SIG-M5 treated with dmso at 0.1 percent for 504 hours (cell line): ENCODE measurements around the gene CBX3.
"Not testable (repeated sequence)": the region's sequence is repeated elsewhere in the genome, so short reads cannot be mapped to it uniquely, and the experiment has no call there.

Experiments
- DNase-seq: peaks from one replicate; lab custom pipeline; 2025; ENCODE audit not compliant: unreplicated experiment; lab: John Stamatoyannopoulos, UW

Gene CBX3

DNA sequence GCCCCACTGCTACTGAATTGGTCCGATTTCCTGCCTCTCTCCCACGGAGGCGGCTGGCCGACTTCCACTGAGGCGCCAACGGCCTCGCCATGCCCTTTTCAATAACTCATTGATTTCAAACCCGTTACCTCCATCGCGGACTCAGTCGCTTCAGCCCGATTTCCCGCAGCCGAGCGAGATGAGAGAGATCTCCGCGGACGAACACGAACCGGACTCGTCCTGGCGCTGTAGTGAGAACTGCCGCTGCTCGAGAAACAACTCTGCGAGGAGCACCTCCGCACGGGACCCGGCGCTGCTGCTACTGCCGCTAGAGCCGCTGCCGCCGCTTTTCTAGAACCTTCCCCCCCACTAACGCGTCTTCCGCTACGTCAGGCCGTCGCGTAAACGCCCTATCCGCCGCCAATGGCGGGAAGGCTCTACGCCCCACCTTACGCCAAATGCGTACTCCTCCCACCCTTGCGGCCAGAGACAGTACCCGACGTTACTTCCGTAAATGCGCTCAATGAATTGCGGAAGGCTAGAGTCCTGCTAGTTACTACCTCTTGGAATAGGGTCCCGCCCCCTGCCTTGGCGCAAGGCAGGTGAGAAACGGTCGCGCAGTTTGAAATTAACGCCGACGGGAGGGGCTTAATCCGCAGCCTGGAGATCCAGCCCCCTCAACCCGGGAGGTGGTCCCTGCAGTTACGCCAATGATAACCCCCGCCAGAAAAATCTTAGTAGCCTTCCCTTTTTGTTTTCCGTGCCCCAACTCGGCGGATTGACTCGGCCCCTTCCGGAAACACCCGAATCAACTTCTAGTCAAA is 900 bp upstream of the CBX3 start, which contains the start of gene HNRNPA2B1:
Gene HNRNPA2B1, minus strand, starts transcription at position 303 of the 803 bp plus-strand sequence. Its CDS starts 169 bp downstream, at position 134.
- DNase-seq: peak; percentile 98

DNA sequence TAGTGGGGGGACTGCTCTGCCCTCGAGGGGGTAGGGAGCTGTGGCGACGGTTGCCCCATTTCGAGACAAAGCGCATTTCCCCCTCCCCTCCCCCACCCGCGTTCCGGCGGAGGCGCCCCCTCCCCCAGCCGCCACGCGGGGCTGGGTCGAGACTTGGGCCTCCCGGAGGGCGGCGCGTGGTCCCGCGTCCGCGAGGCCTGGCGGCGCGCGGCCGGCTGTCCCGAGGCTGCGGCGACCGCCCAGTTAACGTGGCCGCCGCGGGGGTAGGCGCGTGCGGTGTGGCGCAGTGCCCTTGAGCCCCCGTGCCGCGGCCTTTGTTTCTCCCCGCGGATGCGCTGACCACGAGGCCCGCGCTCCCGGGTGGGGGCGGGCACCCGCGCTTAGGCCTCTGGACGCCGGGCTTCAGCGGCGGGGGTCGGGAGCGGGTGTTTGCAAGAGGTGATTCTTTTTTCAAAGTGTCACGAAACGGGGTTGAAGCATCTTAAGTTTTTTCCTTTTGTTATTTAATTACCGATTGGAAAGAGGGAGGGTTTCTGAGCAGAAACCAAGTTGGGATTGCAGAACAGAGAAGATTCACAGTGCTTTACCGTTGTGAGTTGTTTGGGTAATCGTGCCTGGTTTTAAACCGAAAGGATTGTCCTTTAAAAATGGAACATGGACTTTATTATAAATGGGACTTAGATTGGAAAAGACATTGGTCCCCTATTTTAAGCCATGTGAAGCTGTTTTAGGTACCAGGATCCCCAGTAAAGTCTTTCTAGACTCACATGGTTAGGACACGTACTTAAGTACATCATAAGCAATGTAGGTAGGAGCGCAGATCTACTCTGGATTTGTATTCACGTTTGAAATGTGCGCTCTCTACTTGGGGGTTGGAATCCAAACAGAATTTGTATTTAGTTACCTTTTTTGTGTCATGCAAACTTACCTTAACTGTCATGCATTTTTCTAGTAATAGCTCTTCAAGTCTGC is 760 bp downstream of the CBX3 start:
- DNase-seq: peak; percentile 74

DNA sequence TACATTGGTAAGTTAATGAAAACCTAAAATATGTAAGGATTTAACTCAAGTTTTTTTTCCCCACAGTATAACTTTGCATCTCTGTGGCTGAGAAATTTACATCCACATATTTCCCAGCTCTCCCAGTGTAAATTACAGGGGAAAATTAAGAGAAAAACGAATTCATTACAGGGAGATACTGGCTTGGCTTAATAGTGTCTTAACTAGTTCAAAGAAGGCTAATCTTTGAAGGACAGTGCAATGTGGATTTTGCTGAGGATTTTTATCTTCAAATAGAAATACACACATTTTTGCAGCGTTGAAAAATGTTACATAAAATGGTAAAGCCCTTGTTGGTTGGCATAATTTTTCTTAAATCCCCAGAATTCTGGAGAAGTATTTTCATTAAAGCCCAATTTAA is 1.5 kb downstream of the CBX3 start:
- DNase-seq: no peak

DNA sequence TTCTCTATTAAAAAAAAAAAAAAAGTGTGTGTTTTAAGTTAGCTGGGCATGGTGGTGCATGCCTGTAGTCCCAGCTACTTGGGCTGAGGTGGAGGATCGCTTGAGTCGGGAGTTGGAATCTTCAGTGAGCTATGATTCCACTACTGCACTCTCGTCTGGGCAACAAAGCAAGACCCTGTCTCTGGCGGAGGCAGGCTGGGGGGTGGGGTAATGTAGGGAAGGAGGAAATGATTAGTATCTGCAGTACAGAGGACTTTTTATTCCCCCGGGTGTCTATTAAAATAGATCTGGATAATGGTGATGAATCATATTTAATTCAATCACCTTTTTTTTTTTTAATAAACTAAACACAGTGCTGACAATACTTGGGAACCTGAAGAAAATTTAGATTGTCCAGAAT is 6.5 kb downstream of the CBX3 start:
- no peak for DNase-seq

DNA sequence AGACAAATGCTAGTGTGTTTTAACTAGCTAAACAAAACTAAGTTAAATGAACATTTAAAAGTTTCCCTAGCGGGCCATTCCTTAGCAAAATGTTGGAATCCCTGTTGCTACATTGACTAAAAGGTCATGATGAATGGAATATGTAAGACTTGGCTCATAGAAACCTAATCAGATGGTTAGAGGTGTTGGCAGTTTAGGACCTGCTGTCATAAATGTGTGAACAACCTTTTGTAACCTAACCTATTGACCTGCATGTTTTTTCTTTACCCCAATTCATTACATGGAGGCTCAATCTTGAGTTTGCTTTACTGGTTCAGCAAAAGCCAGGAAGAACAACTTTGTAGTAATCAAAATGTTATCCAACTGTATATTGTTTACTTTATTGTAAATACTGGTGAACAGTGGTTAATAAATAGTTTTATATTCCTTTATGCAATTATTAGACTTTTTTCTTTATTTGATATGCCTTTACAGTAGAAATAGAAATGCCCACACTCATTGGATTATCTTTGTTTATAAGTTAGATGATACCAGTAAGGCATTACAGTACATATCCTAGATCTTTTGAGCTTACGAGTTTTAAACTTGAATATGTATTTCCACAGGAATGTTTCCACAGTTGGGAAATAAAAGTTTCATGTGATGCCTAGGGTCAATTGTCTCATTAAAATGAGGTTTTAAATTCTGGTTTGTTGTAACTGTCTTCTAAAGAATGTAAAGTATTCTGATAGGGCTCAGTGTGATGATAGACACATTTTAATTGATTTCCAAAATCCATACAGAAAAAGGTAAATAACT is 11.6 kb downstream of the CBX3 start:
- DNase-seq: no peak

DNA sequence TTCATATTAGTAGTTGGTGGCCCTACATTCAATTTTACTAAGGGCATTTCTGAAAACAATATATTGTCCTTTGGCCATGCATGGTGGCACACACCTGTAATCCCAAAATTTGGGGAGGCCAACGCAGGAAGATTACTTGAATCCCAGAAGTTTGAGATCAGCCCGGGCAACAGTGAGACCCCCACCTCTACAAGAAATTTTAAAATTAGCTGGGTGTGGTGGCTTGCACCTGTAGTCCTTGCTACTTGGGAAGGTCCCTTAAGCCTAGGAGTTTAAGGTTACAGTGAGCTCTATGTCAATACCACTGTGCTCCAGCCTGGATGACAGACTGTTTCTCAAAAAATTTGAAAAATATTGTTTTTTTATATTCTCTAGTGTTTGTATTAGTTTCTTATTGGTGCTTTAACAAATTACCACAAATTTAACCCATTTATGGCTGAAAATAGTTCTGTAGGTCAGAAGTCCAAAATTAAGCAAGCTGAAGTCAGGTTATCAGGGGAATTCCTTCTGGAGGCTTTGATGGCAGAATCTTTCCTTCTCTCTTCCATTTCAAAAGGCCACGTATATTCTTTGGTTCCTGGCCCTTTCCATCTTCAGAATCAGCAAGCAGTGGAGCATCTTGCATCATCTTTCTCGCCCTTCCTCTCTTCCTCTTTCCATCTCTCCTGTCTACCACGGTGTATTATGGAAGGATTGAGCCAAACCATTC is 12.4 kb downstream of the CBX3 start:
- DNase-seq: peak; percentile 52

DNA sequence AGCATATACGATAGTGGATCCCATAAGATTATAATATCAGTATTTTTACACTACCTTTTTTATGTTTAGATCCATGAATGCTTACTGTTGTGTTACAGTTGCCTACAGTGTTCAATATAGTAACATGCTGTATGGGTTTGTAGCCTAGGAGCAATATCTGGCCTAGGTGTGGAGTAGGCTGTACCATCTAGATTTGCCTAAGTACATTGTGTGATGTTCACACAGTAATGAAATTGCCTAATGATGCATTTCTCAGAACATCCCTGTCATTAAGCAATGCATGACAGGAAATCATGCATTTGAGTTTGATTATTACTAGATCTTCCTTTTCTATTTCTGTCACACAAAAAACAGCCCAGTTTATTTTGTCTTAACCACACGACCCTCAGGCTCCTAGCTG is 14.5 kb downstream of the CBX3 start:
- DNase-seq: no peak

DNA sequence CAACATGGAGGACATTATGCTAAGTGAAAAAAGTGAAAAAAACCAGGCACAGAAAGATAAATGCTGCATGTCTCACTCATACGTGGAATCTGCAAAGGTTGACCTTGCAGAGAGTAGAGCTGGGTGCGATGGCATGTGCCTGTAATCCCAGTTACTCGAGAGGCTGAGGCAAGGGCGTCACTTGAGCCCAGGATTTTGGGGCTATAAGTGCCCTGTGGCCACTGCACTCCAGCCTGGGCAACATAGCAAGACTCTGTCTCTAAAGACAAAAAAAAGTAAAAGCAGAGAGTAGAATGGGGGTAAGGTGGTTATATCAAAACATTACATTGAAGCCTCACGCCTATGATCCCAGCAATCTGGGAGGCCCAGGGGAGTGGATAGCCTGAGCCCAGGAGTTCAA is 22.8 kb downstream of the CBX3 start:
- no peak for DNase-seq

DNA sequence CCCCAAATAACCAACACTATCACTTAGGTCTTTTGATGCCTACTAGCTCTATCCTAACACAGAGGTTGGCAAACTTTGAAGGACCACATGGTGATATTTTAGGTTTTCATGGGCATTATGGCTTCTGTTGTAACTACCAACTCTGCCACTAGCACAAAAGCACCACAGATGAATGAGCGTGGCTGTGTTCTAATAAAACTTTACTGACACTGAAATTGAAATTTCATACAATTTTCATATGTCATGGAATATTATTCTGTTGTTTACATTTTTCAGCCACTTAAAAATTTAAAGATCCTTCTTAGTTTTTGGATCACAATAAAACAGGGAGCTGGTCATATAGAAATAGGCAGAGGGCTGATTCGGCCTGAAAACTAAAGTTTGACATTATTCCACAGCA is 26.4 kb downstream of the CBX3 start:
- DNase-seq: no peak

DNA sequence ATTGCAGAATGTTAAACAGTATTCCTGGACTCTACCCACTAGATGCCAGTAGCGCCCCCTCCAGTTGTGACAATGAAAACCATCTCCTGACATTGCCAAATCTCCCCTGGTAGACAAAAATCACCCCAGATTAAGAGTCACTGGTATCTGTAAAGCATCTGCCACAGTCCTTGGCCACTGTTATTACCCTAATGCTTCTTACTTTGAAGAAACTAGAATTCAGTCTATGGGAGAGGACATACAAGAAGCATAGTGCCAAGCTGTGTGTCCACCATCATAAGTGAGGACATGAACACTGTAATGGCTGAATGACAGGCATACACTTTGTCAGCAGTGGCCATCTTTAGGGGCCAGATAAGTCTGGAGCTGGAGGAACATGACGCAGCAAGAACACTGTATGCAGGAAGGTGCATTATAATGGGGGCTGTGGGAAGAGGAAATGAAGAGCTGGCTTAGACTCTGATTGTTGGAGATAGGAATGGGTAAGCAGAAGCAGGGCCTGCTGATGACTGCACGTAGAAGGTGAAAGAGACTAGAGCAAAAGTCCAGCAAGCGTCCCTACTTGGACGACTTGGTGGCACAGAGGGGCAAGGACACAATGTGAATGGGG is 32.5 kb downstream of the CBX3 start:
- peak; percentile 10 for DNase-seq

DNA sequence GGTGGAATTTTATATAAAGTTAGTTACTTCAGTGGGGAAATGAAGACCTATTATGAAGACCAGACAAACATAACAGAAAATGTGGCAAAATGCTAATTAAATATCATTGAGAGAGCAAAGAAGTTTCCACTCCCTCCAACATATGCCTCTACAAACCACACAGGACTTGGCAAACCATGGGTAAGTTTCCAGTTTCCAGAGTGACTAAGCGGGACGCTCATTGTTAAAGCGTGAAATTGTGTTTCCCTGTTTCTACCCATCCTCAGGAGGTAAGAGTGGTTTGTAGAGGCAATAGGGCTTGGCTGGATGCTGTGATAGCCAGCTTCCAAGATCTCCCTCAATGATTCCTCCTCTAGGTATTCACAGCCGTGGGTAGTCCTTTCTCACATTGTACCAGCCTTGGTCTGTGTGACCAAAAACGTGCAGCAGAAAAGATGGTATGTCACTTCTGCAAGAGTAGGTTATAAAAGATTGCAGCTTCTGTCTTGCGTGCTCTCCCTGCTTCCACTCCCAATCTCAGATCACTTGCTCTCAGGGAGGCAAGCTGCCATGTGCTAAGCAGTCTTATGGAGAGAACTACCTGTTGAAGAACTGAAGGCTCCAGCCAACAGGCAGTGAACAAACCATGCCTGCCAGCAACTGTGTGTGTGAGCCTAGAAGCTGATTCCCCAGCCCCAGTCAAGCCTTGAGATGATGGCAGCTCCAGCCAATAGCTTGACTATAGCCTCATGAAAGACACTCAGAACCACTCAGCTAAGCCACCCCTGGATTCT is 35.7 kb downstream of the CBX3 start:
- peak; percentile 82 for DNase-seq

DNA sequence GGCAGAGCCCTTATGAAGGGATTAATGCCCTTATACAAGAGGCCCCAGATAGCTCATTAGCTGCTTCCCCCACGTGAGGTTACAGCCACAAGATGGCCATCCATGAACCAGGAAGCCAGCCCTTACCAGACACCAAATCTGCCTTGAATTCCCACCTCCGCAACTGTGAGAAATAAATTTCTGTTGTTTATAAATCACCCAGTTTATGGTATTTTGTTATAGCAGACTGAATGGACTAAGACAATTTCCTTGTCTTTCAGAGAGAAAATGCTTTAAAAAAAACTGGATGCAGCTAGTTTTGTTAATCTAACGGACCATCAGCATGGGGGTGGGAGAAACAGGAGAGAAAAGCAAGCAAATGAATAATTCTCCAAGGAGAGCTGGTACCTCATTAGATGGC is 36.5 kb downstream of the CBX3 start:
- DNase-seq: peak; percentile 39

DNA sequence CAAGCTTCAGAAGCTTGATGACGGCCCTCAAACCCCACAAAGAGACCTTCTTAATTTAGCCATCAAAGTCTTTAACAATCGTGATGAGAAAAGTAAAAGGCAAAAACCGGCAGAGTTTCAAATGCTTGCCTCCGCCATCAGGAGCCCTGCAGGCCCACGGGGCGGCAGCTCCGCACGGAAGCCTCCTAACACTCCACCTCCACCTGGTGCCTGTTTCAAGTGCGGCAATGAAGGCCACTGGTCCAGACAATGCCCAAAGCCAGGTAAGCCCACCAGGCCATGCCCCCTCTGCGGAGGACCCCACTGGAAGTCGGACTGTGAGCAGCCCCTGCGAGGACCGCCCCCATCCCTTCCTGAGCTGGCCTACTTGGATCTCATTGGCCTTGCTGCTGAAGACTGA is 43.6 kb downstream of the CBX3 start:
- DNase-seq: no peak

DNA sequence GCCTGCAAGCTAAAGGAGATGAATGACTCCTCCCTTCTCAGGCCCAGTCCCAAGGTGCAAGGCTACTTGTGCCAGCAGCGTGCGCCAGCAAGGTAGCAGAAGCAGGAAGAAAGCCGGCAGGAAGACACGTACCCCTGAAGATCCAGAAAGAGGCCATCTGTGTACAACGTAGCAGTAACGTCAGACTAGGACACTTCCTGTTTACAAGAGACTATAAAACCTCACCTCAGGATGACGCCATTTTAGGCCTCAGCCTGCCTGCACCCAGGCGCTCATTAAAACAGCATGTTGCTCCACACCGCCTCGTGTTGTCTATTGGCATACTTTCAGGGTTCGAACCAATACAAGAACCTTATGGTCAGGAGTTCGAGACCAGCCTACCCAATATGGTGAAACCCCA is 48.7 kb downstream of the CBX3 start:
- DNase-seq: no peak

DNA sequence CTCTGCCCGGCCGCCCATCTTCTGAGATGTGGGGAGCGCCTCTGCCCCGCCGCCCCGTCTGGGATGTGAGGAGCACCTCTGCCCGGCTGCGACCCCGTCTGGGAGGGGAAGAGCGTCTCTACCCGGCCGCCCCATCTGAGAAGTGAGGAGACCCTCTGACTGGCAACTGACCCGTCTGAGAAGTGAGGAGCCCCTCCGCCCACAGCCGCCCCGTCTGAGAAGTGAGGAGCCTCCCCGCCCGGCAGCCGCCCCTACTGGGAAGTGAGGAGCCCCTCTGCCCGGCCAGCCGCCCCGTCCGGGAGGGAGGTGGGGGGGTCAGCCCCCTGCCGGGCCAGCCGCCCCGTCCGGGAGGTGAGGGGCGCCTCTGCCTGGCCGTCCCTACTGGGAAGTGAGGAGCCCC is 60.3 kb downstream of the CBX3 start:
- not testable (repeated sequence) for DNase-seq
